ENCODE results near the gene ALDH3B1. TPM values are rescaled to one million over a fixed set of nuclear protein-coding genes. Genes with fewer than 3 reads are reported as not detected.

ALDH3B1 gene
- total RNA-seq, 1 experiment from 2014 or later: 104 TPM

- DNase-seq: no peak
- Histone ChIP-seq H3K27ac (no peak overlapping the region), H3K27me3 (ENCODE audit: insufficient read depth, low read depth) (no peaks in the 10 kb centered on the region), H3K4me3 (no peak overlapping the region), H3K9me3 (ENCODE audit: insufficient read depth, low read depth) (no peaks in the 10 kb centered on the region), H3K9me2 (ENCODE audit: insufficient read depth) (no peaks in the 10 kb centered on the region), H3K4me1 (replicated peaks; ENCODE audit: insufficient read depth) (no peaks in the 10 kb centered on the region), H3F3A (ENCODE audit: insufficient read depth, low read depth) (peaks cover 80% of the 10 kb centered on the region), H2AFZ (no peak overlapping the region), H3K79me2 (ENCODE audit: low read depth) (no peaks in the 10 kb centered on the region), H3K4me2 (no peak overlapping the region), H4K20me1 (ENCODE audit: insufficient read depth) (peaks cover 22% of the 10 kb centered on the region), H3K36me3 (ENCODE audit: low read depth) (peaks cover 66% of the 10 kb centered on the region)
- POLR2A ChIA-PET (ENCODE audit: unreplicated experiment): interaction anchor here (0.9 kb wide), 1 partner anchor 19 kb away, joined by 25 read pairs; no protein-coding TSS in a partner anchor
- BruUV-seq (replicated peaks): no TSS peak
- intact Hi-C loops (cut with micrococcal nuclease; ENCODE audit: unreplicated experiment): no loop called here
- no peak for TF ChIP-seq EZH2 (IDR thresholded peaks at IDR 0.05; ENCODE audit: low read depth)
- TF ChIP-seq CTCF (conservative IDR thresholded peaks at IDR 0.05): no peak
- CTCF ChIA-PET: no interaction called here
Measured at GRCh38 chr11:68061508-68061907, 51.4 kb downstream of the ALDH3B1 start.

- BruUV-seq (replicated peaks): no TSS peak
- H3K79me2 ChIP-seq (ENCODE audit: low read depth): no peaks in the 10 kb centered on the region
- peaks cover 27% of the 10 kb centered on the region for H4K20me1 ChIP-seq (ENCODE audit: insufficient read depth)
- ChIA-PET POLR2A (ENCODE audit: unreplicated experiment) (interaction anchor here (0.6 kb wide), 1 partner anchor 18 kb away, joined by 7 read pairs; no protein-coding TSS in a partner anchor), CTCF (no interaction called here)
- no peak overlapping the region for H3K4me3 ChIP-seq
- DNase-seq: no peak
- peaks cover 62% of the 10 kb centered on the region for H3K36me3 ChIP-seq (ENCODE audit: low read depth)
- H3K9me2 ChIP-seq (ENCODE audit: insufficient read depth): no peaks in the 10 kb centered on the region
- H3F3A ChIP-seq (ENCODE audit: insufficient read depth, low read depth): peaks cover 65% of the 10 kb centered on the region
- H2AFZ ChIP-seq: no peak overlapping the region
- H3K27ac ChIP-seq: no peak overlapping the region
- intact Hi-C loops (cut with micrococcal nuclease; ENCODE audit: unreplicated experiment): no loop called here
- no peaks in the 10 kb centered on the region for H3K27me3 ChIP-seq (ENCODE audit: insufficient read depth, low read depth)
- TF ChIP-seq EZH2 (IDR thresholded peaks at IDR 0.05; ENCODE audit: low read depth): no peak
- H3K9me3 ChIP-seq (ENCODE audit: insufficient read depth, low read depth): no peaks in the 10 kb centered on the region
- no peak overlapping the region for H3K4me2 ChIP-seq
- H3K4me1 ChIP-seq (replicated peaks; ENCODE audit: insufficient read depth): no peaks in the 10 kb centered on the region
Measured at GRCh38 chr11:68064926-68065325, 54.8 kb downstream of the ALDH3B1 start.

- Histone ChIP-seq H3K9me2 (ENCODE audit: insufficient read depth) (no peaks in the 10 kb centered on the region), H3F3A (ENCODE audit: insufficient read depth, low read depth) (peaks cover 61% of the 10 kb centered on the region), H3K36me3 (ENCODE audit: low read depth) (peaks cover 72% of the 10 kb centered on the region), H3K27me3 (ENCODE audit: insufficient read depth, low read depth) (no peaks in the 10 kb centered on the region), H3K4me3 (no peak overlapping the region), H3K9me3 (ENCODE audit: insufficient read depth, low read depth) (no peaks in the 10 kb centered on the region), H3K4me2 (no peak overlapping the region), H3K4me1 (replicated peaks; ENCODE audit: insufficient read depth) (no peaks in the 10 kb centered on the region), H2AFZ (no peak overlapping the region), H3K27ac (no peak overlapping the region), H3K79me2 (ENCODE audit: low read depth) (no peaks in the 10 kb centered on the region), H4K20me1 (ENCODE audit: insufficient read depth) (peaks cover 28% of the 10 kb centered on the region)
- POLR2A ChIA-PET (ENCODE audit: unreplicated experiment): no interaction called here
- CTCF ChIA-PET: no interaction called here
- TF ChIP-seq EZH2 (IDR thresholded peaks at IDR 0.05; ENCODE audit: low read depth): no peak
- no peak for TF ChIP-seq CTCF (conservative IDR thresholded peaks at IDR 0.05)
- BruUV-seq (replicated peaks): no TSS peak
- intact Hi-C loops (cut with micrococcal nuclease; ENCODE audit: unreplicated experiment): no loop called here
- DNase-seq: no peak
Measured at GRCh38 chr11:68065841-68066240, 55.7 kb downstream of the ALDH3B1 start.

GRCh38 chr11:68066742-68067141 is 56.6 kb downstream of the ALDH3B1 start:
- Histone ChIP-seq H4K20me1 (ENCODE audit: insufficient read depth) (peaks cover 37% of the 10 kb centered on the region), H3K9me3 (ENCODE audit: insufficient read depth, low read depth) (no peaks in the 10 kb centered on the region), H3F3A (ENCODE audit: insufficient read depth, low read depth) (peaks cover 56% of the 10 kb centered on the region), H3K27ac (no peak overlapping the region), H3K4me2 (no peak overlapping the region), H3K4me3 (no peak overlapping the region), H3K27me3 (ENCODE audit: insufficient read depth, low read depth) (no peaks in the 10 kb centered on the region), H2AFZ (no peak overlapping the region), H3K79me2 (ENCODE audit: low read depth) (peaks cover 5% of the 10 kb centered on the region), H3K36me3 (ENCODE audit: low read depth) (peaks cover 74% of the 10 kb centered on the region), H3K9me2 (ENCODE audit: insufficient read depth) (no peaks in the 10 kb centered on the region), H3K4me1 (replicated peaks; ENCODE audit: insufficient read depth) (no peaks in the 10 kb centered on the region)
- intact Hi-C loops (cut with micrococcal nuclease; ENCODE audit: unreplicated experiment): no loop called here
- TF ChIP-seq CTCF (conservative IDR thresholded peaks at IDR 0.05) (no peak), EZH2 (IDR thresholded peaks at IDR 0.05; ENCODE audit: low read depth) (no peak)
- ChIA-PET POLR2A (ENCODE audit: unreplicated experiment) (no interaction called here), CTCF (no interaction called here)
- no peak for DNase-seq
- no TSS peak for BruUV-seq (replicated peaks)
